SW 1271 (cell line): ENCODE results near the gene CDRT4.
"Not testable (repeated sequence)": the region's sequence is repeated elsewhere in the genome, so short reads cannot be mapped to it uniquely, and the experiment has no call there.

Experiments
- DNase-seq, 2 experiments: peaks; one replicate each; lab custom pipeline; 2025; lab: John Stamatoyannopoulos, UW

CDRT4 gene

DNA sequence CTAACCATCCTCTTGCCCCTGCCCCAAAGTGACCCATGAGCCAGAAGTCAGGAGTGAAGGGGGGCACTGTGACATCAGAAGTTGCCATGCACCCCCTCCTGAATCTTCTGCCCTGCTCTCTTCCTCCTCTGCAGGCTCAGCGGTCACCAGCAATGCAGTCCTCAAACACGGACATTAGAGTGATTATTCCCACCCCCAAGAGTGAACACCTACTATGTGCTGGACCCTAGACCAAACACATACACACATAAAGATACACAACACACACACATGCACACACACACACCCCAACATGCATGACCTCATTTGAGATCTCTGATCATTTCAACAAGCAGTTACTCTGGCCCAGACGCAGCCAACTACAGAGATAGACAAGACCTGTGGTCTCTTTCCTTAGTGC is at the start of gene CDRT4:
Gene CDRT4, minus strand, starts transcription at position 30 of the 400 bp plus-strand sequence. CDS start 27,383 bp downstream, outside the sequence.
- DNase-seq: no peak

DNA sequence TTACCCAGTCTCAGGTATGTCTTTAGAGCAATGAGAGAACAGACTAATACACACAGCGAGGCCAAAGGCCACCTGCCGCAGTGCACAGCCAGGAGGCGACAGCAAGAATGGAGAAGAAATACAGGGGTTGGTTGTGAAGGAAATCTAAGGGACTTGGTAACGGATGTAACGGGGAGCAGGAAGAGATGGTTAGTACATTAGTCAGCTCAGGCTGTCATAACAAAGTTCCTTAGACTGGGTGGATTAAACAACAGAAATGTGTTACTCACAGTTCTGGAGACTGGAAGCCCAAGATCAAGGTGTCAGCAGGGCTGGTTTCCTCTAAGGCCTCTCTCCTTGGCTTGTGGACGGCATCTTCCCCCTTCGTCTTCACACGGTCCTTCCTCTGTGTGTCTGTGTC is 48.7 kb upstream of the CDRT4 start:
- peak; percentile 65 to 89 for DNase-seq

DNA sequence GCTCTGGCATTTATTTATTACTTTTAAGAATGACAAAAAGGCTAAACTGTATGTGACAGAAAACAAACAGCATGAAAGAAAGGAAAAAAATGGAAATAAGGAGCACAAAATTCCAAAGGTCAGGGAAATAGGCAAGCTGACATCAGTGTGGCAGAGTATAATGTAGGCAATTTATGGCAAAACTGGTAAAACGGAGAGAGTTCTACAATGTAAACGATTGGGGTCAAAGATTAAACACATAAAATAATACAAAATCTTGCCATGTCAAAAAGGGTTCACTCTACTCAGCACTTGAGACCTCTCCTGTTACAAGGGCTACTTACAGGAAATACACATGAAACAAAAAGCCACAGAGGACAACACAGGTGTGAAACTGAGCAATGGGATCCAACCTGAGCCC is 47.0 kb upstream of the CDRT4 start:
- DNase-seq: no peak

DNA sequence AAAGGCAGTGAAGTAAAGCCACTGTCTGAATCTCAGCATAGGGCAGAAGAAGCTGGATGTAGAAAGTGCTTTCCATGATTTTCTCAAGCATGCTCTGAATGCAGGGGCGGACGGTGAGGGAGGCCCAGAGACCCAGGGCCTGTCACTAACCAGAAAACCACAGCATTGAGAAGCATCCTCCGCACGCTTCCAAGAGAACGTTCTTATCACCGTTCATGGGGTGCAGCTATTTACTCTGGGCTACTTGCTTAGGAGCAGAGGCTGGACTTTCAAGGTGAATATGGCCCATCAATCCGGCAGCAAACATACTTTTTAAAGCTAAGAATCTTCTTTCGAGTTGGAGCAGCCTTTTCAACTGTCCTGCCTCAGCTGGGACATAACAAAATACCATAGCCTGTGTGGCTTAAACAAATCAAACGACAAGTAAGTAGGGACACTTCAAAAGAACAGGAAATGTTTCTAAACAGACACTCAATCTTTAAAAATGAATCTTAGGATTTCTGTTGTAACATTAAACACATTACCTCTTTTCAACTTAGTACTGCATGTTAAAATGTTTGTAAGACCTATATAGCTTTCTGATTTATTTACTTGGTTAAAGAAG is 46.5 kb upstream of the CDRT4 start:
- DNase-seq: no peak

DNA sequence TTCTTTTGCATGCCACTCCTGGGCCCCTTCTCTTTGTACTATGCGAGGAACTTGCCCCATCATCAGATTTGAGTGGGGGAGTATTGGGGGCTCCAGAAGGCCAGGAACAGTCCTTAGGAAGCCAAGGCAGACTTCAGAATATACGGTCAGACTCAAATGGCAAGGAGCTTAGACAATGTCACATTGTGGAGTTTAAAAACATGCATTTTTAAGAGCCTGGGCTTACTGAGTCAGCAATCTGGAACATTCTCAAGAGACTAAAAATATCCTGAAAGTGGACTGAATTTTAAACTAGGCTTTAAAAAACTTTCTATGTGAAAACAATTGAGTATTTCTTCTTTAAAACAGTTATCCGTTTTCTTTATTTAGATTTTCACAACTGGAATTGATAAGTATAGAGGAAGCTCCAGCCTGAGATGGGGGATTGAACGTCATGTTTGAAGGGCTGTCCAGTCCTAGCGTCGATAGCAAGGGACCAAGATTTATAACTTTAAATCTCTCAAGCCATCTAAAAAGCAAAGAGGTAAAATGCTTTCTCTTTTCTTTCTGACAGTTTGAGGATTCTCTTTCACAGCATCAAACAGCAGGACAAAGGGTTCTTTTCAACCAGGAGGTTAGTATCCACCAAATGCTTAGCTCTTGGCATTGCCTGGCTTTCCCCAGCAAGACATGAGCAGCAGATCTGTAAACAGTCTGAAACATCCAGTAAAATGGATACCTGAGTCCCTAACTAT is 45.8 kb upstream of the CDRT4 start:
- no peak for DNase-seq

DNA sequence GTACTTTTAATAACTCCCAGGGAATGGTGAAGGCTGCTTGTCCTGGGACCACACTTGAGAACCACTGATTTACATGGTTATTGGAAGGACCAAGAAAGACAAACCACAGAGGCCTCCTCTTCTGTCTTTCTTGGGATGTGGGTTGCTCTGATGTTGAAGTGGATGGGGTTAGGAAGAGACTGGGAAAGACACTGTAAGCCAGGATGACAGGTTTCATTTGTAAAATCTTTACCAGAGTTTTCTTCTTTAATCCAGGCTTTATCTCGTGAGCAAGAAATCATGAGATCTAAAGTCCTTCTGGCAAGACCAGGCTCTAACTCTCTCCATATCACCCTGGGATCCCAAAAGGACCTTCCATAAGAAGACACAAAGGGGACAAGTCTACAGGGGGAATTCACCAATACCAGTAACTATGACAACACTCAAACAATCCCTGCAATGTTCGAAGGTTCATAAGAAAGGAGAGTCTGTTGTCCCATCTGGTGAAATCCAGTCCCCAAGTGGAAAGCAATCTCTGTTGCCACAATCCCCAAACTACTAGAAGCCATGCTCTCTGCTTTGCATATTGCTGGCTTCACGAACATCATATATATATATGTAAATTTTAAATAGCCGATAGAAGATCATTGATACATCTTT is 44.8 kb upstream of the CDRT4 start:
- no peak for DNase-seq

DNA sequence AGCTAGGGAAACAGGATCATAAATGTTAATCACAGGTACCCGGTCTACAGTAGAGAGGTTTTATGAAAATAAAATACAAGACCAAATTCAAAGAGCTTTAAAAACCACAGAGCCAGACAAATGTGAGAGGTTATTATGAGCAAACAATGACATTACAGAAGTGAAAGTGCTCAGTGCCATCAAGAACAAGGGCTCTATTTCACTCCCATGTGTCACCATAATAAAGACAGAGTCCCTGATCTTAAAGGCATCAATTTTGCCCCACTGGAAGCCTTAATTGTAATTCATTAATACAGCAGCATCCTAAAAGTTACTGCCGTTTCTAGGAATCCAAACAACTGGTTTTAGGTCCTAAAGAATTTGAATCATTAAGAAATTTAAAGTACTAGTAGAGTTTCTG is 43.7 kb upstream of the CDRT4 start:
- DNase-seq: no peak

DNA sequence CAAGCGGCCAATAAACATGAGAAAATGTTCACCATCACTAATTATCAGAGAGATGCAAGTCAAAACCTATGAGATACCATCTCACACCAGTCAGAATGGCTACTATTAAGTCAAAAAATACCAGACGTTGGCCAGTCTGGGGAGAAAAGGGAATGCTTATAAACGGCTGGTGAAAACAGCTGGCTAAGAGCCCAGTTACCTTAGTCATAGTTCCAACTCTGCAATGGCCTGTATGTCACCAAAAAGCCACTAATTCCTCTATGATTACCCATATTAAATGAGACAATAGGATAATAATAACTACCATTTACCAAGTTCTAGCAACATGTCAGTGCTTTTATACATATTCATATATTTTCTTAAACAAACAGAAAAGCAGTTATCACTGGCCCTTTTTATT is 42.9 kb upstream of the CDRT4 start:
- DNase-seq: peak; percentile 18 to 81

DNA sequence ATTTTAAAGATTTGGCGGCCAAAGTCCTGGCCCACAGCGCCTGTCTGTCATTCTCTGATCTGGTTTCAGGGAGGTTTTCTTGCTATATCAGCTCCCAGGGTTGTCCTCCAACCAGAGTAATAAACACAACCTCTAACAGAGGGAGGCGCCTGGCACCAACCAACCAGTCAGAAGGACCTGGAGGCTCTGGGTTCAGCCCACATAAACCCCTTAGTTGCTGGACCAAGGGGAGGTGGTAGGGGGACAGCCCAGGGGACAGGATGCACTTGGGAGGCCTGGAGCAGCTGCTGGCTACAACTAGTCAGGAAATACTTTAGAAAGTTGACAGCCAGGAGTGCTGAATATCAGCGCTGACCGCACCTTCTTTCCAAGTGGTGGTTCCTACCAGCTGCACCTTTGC is 41.7 kb upstream of the CDRT4 start:
- DNase-seq: no peak

DNA sequence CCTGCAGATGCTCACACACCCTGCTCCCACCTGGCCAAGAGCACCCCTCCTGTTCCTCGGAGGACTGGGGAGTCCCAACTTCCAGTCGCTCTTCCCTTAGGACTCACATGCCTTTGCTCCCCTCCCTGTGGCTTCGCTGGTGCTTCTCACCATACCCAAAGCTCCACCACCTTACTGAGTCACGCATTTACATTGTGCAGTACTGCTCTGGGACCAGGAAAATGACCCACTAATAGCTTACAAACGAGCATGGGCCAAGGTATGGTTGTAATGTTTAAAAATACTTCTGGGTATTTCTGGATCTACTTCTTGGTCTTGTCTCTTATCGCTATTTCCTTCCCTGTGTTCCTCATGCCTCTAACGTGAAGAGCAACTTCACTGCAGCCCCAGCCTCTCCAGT is 41.0 kb upstream of the CDRT4 start:
- no peak for DNase-seq

DNA sequence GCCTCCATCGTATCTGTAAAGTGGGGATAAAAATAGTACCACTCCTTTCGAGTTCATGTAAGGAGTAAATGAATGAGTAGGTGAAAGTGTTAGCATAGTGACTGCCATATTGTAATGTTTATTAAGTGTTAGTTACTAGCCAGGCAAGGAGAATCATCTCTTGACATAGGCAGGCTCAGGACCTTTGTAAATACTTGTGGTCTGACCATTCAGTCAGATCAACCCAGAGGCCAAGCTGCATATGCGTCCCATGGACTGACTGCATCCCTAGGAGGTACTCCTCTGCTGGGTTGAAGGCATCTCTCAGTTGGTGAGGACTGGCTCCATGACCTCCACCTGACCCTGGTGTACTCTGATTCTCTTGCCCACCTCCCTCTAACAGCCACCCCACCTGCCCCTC is 40.5 kb upstream of the CDRT4 start:
- DNase-seq: no peak

DNA sequence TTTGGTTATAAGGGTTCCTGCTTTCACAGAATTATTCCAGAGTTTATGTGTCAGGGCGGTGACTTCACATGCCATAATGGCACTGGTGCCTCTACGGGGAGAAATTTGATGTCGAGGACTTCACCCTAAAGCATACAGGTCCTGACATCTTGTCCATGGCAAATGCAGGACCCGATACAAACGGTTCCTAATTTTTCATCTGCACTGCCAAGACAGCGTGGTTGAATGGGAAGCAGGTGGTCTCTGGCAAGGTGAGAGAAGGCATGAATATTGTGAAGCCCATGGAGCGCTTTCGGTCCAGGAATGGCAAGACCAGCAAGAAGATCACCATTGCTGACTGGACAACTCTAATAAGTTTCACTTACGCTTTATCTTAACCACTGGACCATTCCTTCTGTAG is 39.6 kb upstream of the CDRT4 start:
- DNase-seq: no peak

DNA sequence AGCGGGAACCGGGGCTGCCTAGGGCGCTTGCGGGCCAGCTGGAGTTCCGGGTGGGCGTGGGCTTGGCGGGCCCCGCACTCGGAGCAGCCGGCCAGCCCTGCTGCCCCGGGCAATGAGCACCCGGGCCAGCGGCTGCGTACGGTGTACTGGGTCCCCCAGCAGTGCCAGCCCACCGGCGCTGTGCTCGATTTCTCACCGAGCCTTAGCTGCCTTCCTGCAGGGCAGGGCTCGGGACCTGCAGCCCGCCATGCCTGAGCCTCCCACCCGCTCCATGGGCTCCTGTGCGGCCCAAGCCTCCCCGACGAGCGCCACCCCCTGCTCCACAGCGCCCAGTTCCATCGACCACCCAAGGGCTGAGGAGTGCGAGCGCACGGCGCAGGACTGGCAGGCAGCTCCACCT is 38.3 kb upstream of the CDRT4 start:
- not testable (repeated sequence) for DNase-seq

DNA sequence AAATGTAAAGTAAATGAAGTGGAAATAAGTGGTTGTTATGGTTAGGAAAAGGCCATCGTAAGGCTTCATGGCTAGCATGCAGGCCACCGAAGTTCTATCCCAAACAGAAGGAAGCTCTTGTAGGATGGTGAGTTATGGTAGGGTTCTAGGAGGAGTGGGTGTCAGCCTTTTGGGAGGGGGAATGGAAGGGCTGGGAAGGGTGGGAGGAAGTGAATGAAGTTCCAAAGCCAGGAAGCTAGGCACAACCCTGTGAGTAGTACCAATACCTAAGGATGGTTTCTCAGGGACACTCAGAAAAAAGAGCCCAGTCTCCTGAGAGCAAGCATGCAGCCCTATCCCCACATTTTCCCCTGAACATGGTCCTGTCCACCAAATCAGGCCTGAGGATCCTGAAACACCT is 36.3 kb upstream of the CDRT4 start:
- DNase-seq: no peak

DNA sequence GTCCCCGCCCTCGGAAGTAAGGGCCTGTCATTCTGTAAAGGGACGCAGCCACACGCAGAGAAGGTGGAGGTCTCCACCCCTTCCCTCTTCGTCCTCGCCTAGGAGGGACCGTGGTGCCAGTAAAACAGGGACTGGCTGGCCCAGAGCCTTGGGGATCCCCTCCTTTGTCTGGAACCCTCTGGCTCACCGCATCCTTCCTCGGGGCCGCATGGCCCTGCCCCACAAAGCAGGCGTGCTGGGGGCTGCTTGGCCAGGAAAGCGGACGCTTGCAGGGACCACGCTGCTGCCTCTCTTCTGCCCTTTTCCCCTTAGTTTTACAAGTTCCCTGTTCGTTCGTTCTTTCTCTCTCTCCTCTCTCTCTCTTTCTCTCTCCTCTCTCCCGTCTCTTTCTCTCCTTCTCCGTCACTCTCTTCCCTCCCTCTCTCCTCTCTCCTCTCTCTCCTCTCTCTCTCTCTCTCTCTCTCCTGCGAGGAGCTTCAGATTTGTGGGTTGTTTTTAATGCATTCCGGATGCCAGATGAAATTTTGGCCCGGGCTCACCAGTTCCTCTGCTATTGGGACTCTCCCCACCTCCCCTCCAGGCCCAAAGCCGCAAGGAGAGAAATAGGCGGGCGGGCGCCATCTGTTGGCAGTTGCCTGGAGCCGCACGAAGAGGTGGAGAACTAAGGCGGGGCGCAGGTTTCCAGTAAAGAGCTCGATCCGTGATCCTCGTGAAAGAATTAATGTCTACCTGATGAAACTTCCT is 35.1 kb upstream of the CDRT4 start:
- peak in 1 of 2 experiments; percentile 61 for DNase-seq

DNA sequence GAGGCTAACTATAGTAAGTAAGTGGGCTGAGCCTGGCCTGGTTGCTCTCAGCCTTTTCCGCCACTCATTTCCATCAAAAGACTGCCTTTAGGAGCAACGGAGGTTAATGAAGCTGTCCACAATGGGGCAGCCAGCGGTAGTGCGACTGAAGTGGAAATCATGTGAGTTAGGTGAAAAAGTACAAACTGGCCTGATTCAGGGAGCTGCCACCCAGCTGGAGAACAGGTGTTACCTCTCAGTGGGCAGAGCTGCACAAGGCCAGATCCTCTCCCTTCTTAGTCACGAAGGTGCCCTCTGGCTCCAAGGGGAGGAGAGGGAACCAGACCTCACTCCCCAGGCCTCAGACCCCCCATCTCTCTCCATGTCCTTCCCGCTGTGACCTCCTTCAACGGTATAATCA is 34.4 kb upstream of the CDRT4 start:
- DNase-seq: no peak

DNA sequence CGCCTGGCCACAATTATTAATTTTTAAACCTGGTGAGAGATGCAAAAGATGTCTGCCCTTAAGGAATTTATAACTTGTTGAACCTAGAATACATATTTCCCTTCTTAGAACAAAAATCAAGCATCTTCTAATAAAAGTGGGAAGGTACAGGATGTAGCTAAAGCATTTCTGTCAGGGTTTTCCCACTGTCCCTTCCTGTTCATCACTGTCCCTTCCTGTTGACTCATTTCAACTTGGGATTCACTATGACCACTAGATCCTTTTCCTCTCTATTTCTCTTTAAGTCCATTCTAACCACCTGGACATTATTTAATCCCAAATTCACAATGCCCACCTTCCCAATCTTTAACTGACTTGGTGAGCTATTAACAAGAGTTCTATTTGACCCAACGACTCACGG is 33.9 kb upstream of the CDRT4 start:
- no peak for DNase-seq

DNA sequence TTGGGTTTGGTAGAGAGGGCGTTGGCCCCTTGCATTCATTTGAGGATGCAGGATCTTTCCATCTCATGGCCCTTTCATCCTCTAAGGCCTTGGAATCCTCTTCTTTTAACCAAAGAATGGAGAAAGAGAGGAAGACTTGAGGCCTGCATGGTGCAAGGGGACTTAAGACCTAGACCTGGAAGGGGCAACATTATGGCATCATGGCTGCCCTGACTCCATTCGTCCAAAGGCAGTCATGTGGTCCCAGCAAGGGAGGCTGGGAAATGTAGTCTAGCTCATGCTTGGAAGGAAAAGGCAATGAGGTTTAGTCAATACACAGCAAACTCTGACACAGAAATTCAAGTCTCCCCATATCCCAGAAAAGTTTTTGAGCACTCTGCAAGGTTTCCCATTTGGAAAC is 30.7 kb upstream of the CDRT4 start:
- no peak for DNase-seq

DNA sequence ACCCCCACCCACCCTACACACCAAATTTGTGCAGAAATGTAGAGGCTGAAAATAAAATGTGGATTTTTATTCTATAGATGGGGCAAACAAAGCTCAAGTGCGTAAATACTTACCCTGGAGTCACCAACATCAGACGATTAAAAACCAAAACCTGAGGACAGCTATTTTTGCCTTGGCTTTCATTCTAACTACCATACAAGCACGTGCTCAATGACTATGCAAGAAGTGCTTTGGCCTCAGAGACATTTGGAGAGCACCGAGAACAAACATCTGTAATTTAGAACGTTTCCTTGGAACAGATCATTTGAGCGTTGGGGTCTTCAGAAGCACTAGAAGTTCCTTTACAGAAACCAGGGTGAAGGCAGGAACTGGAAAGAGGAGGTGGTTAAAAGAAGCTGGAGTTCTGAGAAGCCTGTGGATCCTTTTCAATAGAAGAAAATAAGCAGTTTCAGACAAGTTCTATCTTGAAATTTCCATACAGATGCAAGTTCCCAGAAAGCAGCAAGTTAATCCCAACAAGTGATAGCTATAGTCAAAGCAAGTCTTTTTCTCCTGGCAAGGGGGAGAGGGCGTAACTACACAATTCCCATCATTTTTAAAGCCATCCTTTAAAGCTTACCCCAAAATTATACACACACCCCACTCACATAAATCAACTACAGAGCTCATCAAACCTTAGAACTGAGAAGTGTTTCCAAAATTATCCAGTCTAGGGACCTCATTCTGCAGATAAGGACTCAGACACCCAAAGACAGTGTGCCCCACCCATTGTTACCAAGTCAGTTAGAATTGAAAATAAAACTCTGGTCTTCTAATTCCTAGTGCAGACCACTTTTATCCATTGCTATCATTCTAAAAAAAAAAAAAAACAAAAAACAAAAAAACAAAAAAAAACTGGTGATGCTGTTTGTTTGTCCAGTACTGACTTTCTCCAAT is 29.6 kb upstream of the CDRT4 start:
- DNase-seq: no peak

DNA sequence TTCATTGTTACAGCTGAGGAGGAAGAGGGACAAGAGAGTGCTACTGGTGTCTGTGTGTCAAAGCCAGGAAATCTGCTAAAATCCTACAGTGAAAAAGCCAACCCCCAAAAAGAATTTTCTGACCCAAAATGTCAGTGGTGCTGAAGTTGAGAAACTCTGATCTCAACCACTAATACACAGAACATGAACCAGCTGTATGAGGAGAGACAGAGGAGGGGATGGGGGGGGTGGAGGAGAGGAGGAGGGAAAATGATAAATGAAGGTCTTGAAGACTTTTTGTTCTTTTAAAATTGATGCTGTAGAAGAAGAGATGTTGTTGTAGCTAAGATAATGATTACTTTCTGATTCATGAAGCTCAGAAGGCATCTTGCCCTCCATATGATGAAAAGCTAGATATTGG is 27.4 kb upstream of the CDRT4 start:
- no peak for DNase-seq

DNA sequence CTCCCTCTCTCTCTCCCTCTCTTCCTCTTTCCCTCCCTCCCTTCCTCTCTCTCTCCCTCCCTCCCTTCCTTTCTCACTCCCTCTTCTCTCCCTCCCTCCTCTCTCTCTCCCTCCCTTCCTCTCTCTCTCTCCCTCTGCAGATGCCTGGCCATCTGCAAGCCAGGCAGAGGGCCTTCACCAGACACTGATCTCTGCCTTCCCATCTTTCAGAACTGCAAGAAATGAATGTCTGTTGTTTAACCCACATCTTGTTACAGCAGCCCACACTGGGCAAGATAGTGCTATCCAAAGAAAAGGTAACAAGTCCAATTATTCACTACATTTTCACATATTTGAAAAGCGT is 26.2 kb upstream of the CDRT4 start:
- no peak for DNase-seq
